Kidney (tissue), 14 donors: ENCODE results near the gene DDT. TPM values are rescaled to one million over a fixed set of nuclear protein-coding genes. Genes with fewer than 3 reads are reported as not detected.

Experiments used
- DNase-seq, 5 donors: peaks; one replicate each; pipeline ENCODE4 v3.0.0-alpha.2; 2013 to 2020
- FAIRE-seq: peaks from 2 replicates; lab custom pipeline; 2012; peaks lifted over from hg19 to GRCh38; lab: Jason Lieb, UNC
- H3K27ac ChIP-seq, 2 donors: one replicate each; pipeline ENCODE4 v1.7.0; 2013; ENCODE audit warnings: low read depth in 2 of 2, low read length in 2 of 2, inconsistent platforms in 1 of 2
- H3K27me3 ChIP-seq: one replicate; pipeline ENCODE4 v1.7.1; 2013; ENCODE audit warnings: low read length, inconsistent platforms; ENCODE audit not compliant: control insufficient read depth, insufficient read depth
- H3K36me3 ChIP-seq, 3 donors: one replicate each; pipeline versions ENCODE4 v1.7.0 to v1.7.1; 2013; ENCODE audit warnings: low read length in 3 of 3, control low read depth in 1 of 3, inconsistent platforms in 1 of 3; ENCODE audit not compliant: insufficient read depth in 3 of 3, control insufficient read depth in 2 of 3
- H3K4me1 ChIP-seq, 3 donors: one replicate each; pipeline versions ENCODE4 v1.7.0 to v1.7.1; 2013; ENCODE audit warnings: low read length in 3 of 3, inconsistent platforms in 1 of 3, low read depth in 1 of 3; ENCODE audit not compliant: control insufficient read depth in 2 of 3, insufficient read depth in 2 of 3
- H3K4me3 ChIP-seq, 3 donors: one replicate each; pipeline versions ENCODE4 v1.7.0 to v1.8.1; 2013; ENCODE audit warnings: low read length in 3 of 3, control low read depth in 1 of 3, inconsistent platforms in 1 of 3
- H3K9ac ChIP-seq, 3 donors: one replicate each; pipeline versions ENCODE4 v1.7.0 to v1.7.1; 2013; ENCODE audit warnings: low read length in 3 of 3, control low read depth in 1 of 3, inconsistent platforms in 1 of 3
- H3K9me3 ChIP-seq, 3 donors: one replicate each; pipeline versions ENCODE4 v1.7.0 to v1.7.1; 2013; ENCODE audit warnings: low read length in 3 of 3, control low read depth in 1 of 3, inconsistent platforms in 1 of 3; ENCODE audit not compliant: control insufficient read depth in 2 of 3, insufficient read depth in 1 of 3
- CTCF ChIP-seq: IDR thresholded peaks from 3 replicates; pipeline ENCODE4 v1.5.1; 2012; ENCODE audit warnings: mild to moderate bottlenecking, moderate library complexity, borderline replicate concordance; ENCODE audit not compliant: insufficient read depth; ENCODE audit errors: extremely low read depth
- intact Hi-C: fragments of 100-400 bp; cut with DNase I; formaldehyde crosslinking; loops from one replicate; pipeline ENCODE4 v1.11.1; 2022
- polyA plus RNA-seq: library from polyadenylated mRNA; stranded (reverse); fragments of 350-450 nt; fragmentation: Illumina TruSeq; extraction: RNeasy Lipid Tissue Mini Kit (QIAGEN cat#74804); gene quantifications from one replicate; pipeline ENCODE4 v1.2.3, GENCODE V29; 2014; ENCODE audit warnings: low read depth, low replicate concordance; ENCODE audit not compliant: insufficient read depth
- total RNA-seq: library from RNA; stranded (reverse); fragmentation: NEBNext Ultra II Directional; extraction: Animal tissue kit (Norgen Biotek cat#: 25700); gene quantifications from one replicate; pipeline ENCODE4 v1.2.1, GENCODE V29; 2021
- donor health status: control.
- donor health status: control.
- donor health status: control.
- donor health status: control.
- donor health status: control.
- donor health status: DM: yes; HTN: yes; CAD: no.
- donor health status: Normal renal cell carcinoma (clear cell type).

Gene DDT
- total and polyA plus RNA-seq, 2 donors from 2014 or later, result 97.4 to 448 TPM

- no peak for TF ChIP-seq CTCF
- FAIRE-seq (no peak), DNase-seq (no peak)
- no peaks in the 10 kb centered on the region for H3K36me3 ChIP-seq
- intact Hi-C loops, result no loop called here
- H3K4me1 ChIP-seq, result no peaks in the 10 kb centered on the region
- no peaks in the 10 kb centered on the region for H3K27me3 ChIP-seq
- no peak overlapping the region for H3K4me3 ChIP-seq
- H3K9me3 ChIP-seq, result no peaks in the 10 kb centered on the region
- no peak overlapping the region for H3K27ac ChIP-seq
- H3K9ac ChIP-seq, result no peak overlapping the region
Observed at GRCh38 chr22:23938328-23939016, 35.8 kb downstream of the DDT start.

DNA sequence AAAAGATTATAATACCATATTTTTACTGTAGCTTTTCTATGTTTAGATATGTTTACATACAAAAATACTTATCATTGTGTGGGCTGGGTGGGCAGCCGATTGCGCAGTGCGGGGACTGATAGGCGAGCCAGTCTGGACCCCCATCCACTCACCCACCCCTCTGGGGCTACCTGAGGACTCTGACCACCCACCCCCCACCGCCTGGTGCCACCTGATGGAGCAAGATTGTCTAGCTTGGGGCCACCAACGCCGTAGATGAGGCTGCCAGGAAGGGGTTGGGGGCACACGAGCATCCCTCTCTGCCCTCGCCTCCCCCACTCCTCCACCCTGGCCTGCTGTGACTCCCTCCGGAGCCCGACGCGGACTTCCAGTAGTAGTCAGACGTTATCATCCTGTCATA lies 47.7 kb downstream of the DDT start:
- intact Hi-C loops, result no loop called here
- no peak overlapping the region for H3K9ac ChIP-seq
- peaks cover 0 to 12% (median 0%) of the 10 kb centered on the region in 3 donors for H3K36me3 ChIP-seq
- no peaks in the 10 kb centered on the region for H3K4me1 ChIP-seq
- FAIRE-seq, result no peak
- no peaks in the 10 kb centered on the region for H3K27me3 ChIP-seq
- H3K27ac ChIP-seq, result no peak overlapping the region
- no peak overlapping the region for H3K4me3 ChIP-seq
- no peak for DNase-seq
- TF ChIP-seq CTCF, result no peak
- H3K9me3 ChIP-seq, result peaks cover 0 to 9% (median 3%) of the 10 kb centered on the region in 3 donors

GRCh38 chr22:23925020-23925606 lies 49.1 kb downstream of the DDT start:
- H3K9ac ChIP-seq, result no peak overlapping the region
- H3K4me1 ChIP-seq, result peaks cover 0 to 4% (median 0%) of the 10 kb centered on the region in 3 donors
- no peak for FAIRE-seq
- H3K9me3 ChIP-seq, result peaks cover 0 to 9% (median 3%) of the 10 kb centered on the region in 3 donors
- TF ChIP-seq CTCF, result no peak
- intact Hi-C loops, result no loop called here
- H3K36me3 ChIP-seq, result peaks cover 0 to 12% (median 0%) of the 10 kb centered on the region in 3 donors
- DNase-seq, result no peak
- H3K27ac ChIP-seq, result no peak overlapping the region
- H3K27me3 ChIP-seq, result no peaks in the 10 kb centered on the region
- H3K4me3 ChIP-seq, result no peak overlapping the region
